Ovary (tissue), 9 donors: ENCODE data around the gene ZNF839. TPM values are rescaled to one million over a fixed set of nuclear protein-coding genes. Genes with fewer than 3 reads are reported as not detected.
"Not testable (repeated sequence)": the region's sequence is repeated elsewhere in the genome, so short reads cannot be mapped to it uniquely, and the experiment has no call there.

Source experiments
- DNase-seq, 5 donors: peaks; one replicate each; pipeline ENCODE4 v3.0.0-alpha.2; 2019 to 2020
- H3K27ac ChIP-seq, 2 donors: fragments of 200-600 bp; one replicate each; pipeline versions ENCODE4 v1.5.1 to v1.8.0; 2019 to 2022
- H3K27me3 ChIP-seq: fragments of 200-600 bp; one replicate; pipeline ENCODE4 v1.8.0; 2022
- H3K36me3 ChIP-seq: fragments of 200-600 bp; sonication (generic); one replicate; pipeline ENCODE4 v1.5.1; 2019
- H3K4me1 ChIP-seq: one replicate; pipeline ENCODE4 v1.8.1; 2013; ENCODE audit warnings: mild to moderate bottlenecking, moderate library complexity; ENCODE audit not compliant: insufficient read depth
- H3K4me3 ChIP-seq: fragments of 200-600 bp; sonication (generic); one replicate; pipeline ENCODE4 v1.5.1; 2017
- H3K9me3 ChIP-seq, 2 donors: fragments of 200-600 bp in 1 of 2; sonication (generic) in 1 of 2; one replicate each; pipeline versions ENCODE4 v1.5.1 to v1.8.1; 2013 to 2019; ENCODE audit warnings: mild to moderate bottlenecking in 1 of 2, moderate library complexity in 1 of 2
- EP300 ChIP-seq: sonication (generic); formaldehyde crosslinking; IDR thresholded peaks from one replicate; pipeline ENCODE4 v1.6.1; 2017; ENCODE audit warnings: antibody characterized with exemption
- POLR2A ChIP-seq: fragments of 450-650 bp; IDR thresholded peaks from one replicate; pipeline ENCODE4 v1.6.1; 2017; ENCODE audit warnings: antibody characterized with exemption, mild to moderate bottlenecking, moderate library complexity
- WGBS, 3 donors: extraction: QIAGEN DNeasy Blood & Tissue Kit in 1 of 3; methylation state at CpG; one replicate each; pipeline versions ENCODE4 v1.1.5 to v1.1.7; 2013 to 2017; 5-methylcytosine and 5-hydroxymethylcytosine counted together
- intact Hi-C, 4 donors: fragments of 100-400 bp; cut with DNase I; formaldehyde crosslinking; loops; one replicate each; pipeline versions ENCODE4 v1.11.0 to v1.15.1; 2022 to 2023
- polyA plus RNA-seq, 2 donors: library from polyadenylated mRNA; stranded (reverse); fragments of 200-250 nt in 1 of 2; fragments of 350-450 nt in 1 of 2; fragmentation: Illumina TruSeq in 1 of 2; extraction: RNeasy Lipid Tissue Mini Kit (QIAGEN cat#74804) in 1 of 2; gene quantifications; one replicate each; pipeline ENCODE4 v1.2.3, GENCODE V29; 2013 to 2014
- total RNA-seq, 7 donors: library from RNA; depleted of rRNA in 2 of 7; stranded (reverse); fragments of >200 nt in 2 of 7; fragmentation: NEBNext Ultra II Directional in 3 of 7; extraction: Animal tissue kit (Norgen Biotek cat#: 25700) in 3 of 7; gene quantifications; one replicate each; pipeline versions ENCODE4 v1.1.0 to v1.2.4, GENCODE V29; 2016 to 2023
- TF ChIP-seq, protein P1 (sequence below), 3 donors: fragments of 450-650 bp in 2 of 3; fragments of 200-600 bp in 1 of 3; IDR thresholded peaks; one replicate each; pipeline versions ENCODE4 v1.5.1 to v1.8.0; 2016 to 2022; ENCODE audit warnings: antibody characterized with exemption in 3 of 3, mild to moderate bottlenecking in 1 of 3
- donor health status: DM: no; HTN: no; CAD: no; lungs with moderate emphysema.
- donor health status: DM: no; HTN: no; CAD: no.
- donor health status: Bipolar disorder and iron deficiency.
- donor health status: DM: yes; HTN: yes; CAD: no.
- donor health status: DM: no; HTN: no; CAD: no.
- donor health status: DM: yes; HTN: yes; CAD: no.

The ZNF839 gene
- total and polyA plus RNA-seq, 9 donors = 6.4 to 14.9 (median 12.2) TPM

DNA sequence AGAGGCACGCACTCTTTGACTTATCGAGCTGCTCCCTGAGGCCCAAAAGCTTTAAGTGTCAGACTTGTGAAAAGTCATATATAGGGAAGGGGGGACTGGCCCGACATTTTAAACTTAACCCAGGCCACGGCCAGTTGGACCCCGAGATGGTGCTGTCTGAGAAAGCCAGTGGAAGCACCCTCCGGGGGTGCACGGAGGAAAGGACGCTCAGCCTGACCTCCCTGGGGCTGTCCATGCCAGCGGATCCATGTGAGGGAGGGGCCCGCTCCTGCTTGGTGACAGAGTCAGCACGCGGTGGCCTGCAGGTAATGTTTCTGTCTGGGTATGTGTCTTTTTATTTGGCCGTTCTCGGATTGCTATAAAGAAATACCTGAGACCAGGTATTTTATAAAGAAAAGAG lies 7.0 kb downstream of the ZNF839 start:
- Histone ChIP-seq H3K4me1 (no peaks in the 10 kb centered on the region), H3K27ac (no peak overlapping the region), H3K4me3 (no peak overlapping the region), H3K27me3 (no peaks in the 10 kb centered on the region), H3K9me3 (no peaks in the 10 kb centered on the region), H3K36me3 (no peaks in the 10 kb centered on the region)
- no peak for DNase-seq
- WGBS, 3 donors = 89 to 93% (median 91%) methylated on average over 14 of the region's 14 CpGs
- TF ChIP-seq, protein P1, sequence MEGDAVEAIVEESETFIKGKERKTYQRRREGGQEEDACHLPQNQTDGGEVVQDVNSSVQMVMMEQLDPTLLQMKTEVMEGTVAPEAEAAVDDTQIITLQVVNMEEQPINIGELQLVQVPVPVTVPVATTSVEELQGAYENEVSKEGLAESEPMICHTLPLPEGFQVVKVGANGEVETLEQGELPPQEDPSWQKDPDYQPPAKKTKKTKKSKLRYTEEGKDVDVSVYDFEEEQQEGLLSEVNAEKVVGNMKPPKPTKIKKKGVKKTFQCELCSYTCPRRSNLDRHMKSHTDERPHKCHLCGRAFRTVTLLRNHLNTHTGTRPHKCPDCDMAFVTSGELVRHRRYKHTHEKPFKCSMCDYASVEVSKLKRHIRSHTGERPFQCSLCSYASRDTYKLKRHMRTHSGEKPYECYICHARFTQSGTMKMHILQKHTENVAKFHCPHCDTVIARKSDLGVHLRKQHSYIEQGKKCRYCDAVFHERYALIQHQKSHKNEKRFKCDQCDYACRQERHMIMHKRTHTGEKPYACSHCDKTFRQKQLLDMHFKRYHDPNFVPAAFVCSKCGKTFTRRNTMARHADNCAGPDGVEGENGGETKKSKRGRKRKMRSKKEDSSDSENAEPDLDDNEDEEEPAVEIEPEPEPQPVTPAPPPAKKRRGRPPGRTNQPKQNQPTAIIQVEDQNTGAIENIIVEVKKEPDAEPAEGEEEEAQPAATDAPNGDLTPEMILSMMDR (IDR thresholded peaks at IDR 0.05) = no peak
- TF ChIP-seq POLR2A (no peak), EP300 (no peak)
- intact Hi-C loops = no loop called here

DNA sequence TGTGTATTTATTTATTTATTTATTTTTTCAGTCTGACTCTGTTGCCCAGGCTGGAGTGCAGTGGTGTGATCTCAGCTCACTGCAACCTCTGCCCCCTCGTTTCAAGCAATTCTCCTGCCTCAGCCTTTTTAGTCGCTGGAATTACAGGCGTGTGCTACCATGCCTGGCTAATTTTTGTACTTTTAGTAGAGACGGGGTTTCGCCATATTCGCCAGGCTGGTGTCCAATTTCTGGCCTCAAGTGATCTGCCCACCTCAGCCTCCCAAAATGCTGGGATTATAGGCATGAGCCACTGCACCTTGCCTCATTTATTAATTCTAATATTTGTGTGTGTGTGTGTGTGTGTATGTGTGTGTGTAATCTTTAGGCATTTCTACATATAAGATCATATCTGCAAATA lies 9.8 kb downstream of the ZNF839 start:
- H3K27ac ChIP-seq, H3K4me3 ChIP-seq, H3K36me3 ChIP-seq, intact Hi-C loops, DNase-seq, H3K9me3 ChIP-seq, H3K27me3 ChIP-seq, H3K4me1 ChIP-seq: not testable (repeated sequence)
- 81 to 92% (median 86%) methylated on average over 6 of the region's 6 CpGs for WGBS, 3 donors

DNA sequence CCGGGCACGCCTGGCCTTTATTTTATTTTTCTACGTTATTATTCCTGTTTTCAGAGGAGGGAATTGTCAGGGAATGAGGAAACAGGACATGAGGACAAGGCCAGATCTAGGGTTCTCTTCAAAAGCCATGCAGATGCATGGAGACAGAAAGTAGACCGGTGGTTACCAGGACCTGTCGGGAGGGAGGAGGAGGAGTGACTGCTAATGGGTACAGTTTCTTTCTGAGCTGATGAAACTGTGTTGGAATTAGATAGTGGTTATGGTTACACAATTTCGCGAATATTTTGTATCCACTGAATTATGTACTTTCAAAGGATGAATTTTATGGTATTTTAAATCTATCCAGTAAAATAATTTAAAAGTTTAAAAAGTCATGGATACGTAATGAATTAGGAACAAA lies 11.3 kb downstream of the ZNF839 start:
- H3K4me1 ChIP-seq = no peaks in the 10 kb centered on the region
- no peaks in the 10 kb centered on the region for H3K36me3 ChIP-seq
- no peaks in the 10 kb centered on the region for H3K9me3 ChIP-seq
- 88 to 93% (median 89%) methylated on average over 8 of the region's 8 CpGs for WGBS, 3 donors
- no peak overlapping the region for H3K4me3 ChIP-seq
- TF ChIP-seq, protein P1 (IDR thresholded peaks at IDR 0.05) = no peak
- TF ChIP-seq POLR2A = no peak
- no peak for TF ChIP-seq EP300
- no peaks in the 10 kb centered on the region for H3K27me3 ChIP-seq
- no peak overlapping the region for H3K27ac ChIP-seq
- DNase-seq = no peak
- intact Hi-C loops = no loop called here

DNA sequence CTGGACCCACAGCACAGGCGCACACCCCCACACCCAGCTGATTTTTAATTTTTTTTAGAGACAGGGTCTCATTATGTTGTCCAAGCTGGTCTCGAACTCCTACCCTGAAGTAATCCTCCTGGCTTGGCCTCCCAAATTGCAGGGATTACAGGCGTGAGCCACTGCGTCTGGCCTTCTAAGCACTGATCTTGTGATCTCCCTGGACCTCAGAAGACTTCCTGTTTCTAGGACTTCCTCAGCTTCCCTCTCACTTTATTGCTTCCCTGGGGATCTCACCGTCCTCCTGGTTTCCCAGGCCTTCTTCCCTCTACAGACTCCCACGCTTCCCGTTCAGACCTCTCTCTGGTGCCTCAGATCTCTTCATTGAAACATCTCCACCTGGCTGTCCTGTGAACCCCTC lies 13.8 kb downstream of the ZNF839 start:
- DNase-seq = no peak
- no peak for TF ChIP-seq POLR2A
- TF ChIP-seq, protein P1 (IDR thresholded peaks at IDR 0.05) = no peak
- TF ChIP-seq EP300 = no peak
- Histone ChIP-seq H3K9me3 (no peaks in the 10 kb centered on the region), H3K27me3 (no peaks in the 10 kb centered on the region), H3K36me3 (no peaks in the 10 kb centered on the region), H3K27ac (no peak overlapping the region), H3K4me3 (no peak overlapping the region), H3K4me1 (no peaks in the 10 kb centered on the region)
- intact Hi-C loops = no loop called here
- 84 to 88% (median 86%) methylated on average over 7 of the region's 7 CpGs for WGBS, 3 donors

DNA sequence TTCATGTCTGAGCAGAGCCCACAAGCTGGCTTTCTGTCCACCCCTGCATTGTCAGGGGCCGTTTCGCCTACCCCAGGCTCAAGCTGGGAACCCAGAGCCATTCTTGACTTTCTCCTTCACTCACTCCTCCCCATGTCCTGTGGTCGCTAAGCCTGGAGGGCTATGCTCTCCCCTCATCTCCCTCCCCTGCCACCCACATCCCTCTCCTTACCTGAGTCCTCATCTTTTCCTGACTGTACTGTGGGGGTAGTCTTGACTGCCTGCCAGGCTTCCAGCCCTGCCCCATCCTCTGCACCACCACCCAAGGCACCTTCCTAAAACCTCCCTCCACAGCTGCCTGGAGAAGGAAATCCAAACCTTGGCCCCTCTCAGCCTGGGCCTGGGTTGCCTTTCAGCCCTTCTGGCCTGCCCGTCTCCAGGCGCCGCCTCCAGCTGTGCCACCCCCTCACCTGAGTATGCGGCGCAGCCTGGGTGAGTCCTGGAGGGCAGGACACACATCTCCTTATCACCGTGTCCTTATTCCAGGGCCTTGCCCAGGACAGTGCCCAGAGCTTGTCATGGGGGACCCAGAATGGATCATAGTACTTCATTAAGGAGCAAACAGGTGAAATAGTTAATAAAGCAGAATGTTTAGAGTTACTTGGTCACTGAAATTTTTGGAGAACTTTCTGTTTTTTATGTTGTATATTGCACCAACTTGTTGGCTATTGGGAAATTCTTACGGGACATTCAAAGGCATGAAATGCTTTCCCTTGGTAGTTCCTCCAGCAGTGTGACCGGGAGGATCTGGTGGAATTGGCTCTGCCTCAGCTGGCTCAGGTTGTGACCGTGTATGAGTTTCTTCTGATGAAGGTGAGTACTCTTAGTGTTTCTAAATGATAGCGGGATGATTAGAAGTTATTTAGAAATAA lies 14.5 kb downstream of the ZNF839 start:
- H3K4me1 ChIP-seq = no peaks in the 10 kb centered on the region
- intact Hi-C loops = no loop called here
- no peak for DNase-seq
- H3K4me3 ChIP-seq = no peak overlapping the region
- WGBS, 3 donors = 92 to 97% (median 94%) methylated on average over 13 of the region's 13 CpGs
- H3K9me3 ChIP-seq = no peaks in the 10 kb centered on the region
- no peak overlapping the region for H3K27ac ChIP-seq
- H3K27me3 ChIP-seq = no peaks in the 10 kb centered on the region
- no peaks in the 10 kb centered on the region for H3K36me3 ChIP-seq
- TF ChIP-seq POLR2A (no peak), EP300 (no peak)
- TF ChIP-seq, protein P1 (IDR thresholded peaks at IDR 0.05) = no peak
